Prostate gland (tissue), 2 donors: ENCODE data around the gene LMCD1. TPM values are rescaled to one million over a fixed set of nuclear protein-coding genes. Genes with fewer than 3 reads are reported as not detected.

Experiments used
- DNase-seq: peaks from one replicate; pipeline ENCODE4 v3.0.0-alpha.2; 2019; ENCODE audit warnings: low spot score
- H3K27ac ChIP-seq, 2 donors: fragments of 200-600 bp; sonication (generic); 2 replicates each; pipeline ENCODE4 v1.5.1; 2017 to 2019
- H3K27me3 ChIP-seq: fragments of 200-600 bp; sonication (generic); replicated peaks from 2 replicates; pipeline ENCODE4 v1.5.1; 2019; ENCODE audit not compliant: insufficient read depth
- H3K36me3 ChIP-seq, 2 donors: fragments of 200-600 bp; sonication (generic); 1 replicate in 1 of 2; 2 replicates in 1 of 2; pipeline versions ENCODE4 v1.5.1 to v1.8.1; 2017 to 2019
- H3K4me1 ChIP-seq: fragments of 200-600 bp; sonication (generic); replicated peaks from 2 replicates; pipeline ENCODE4 v1.5.1; 2019
- H3K4me3 ChIP-seq, 2 donors: fragments of 200-600 bp; sonication (generic); 2 replicates each; pipeline ENCODE4 v1.5.1; 2017 to 2019
- H3K9me3 ChIP-seq: fragments of 200-600 bp; sonication (generic); 2 replicates; pipeline ENCODE4 v1.5.1; 2017
- CTCF ChIP-seq, 4 experiments: fragments of 200-600 bp in 2 of 4; fragments of 450-650 bp in 2 of 4; sonication (generic) in 2 of 4; IDR thresholded peaks; 1 replicate in 3 of 4; 2 replicates in 1 of 4; pipeline ENCODE4 v1.5.1; 2016 to 2019; ENCODE audit warnings: antibody characterized with exemption in 4 of 4, mild to moderate bottlenecking in 2 of 4, moderate library complexity in 2 of 4
- POLR2A ChIP-seq: fragments of 450-650 bp; IDR thresholded peaks from one replicate; pipeline ENCODE4 v1.6.1; 2016; ENCODE audit warnings: antibody characterized with exemption, mild to moderate bottlenecking
- POLR2AphosphoS5 ChIP-seq: sonication (generic); formaldehyde crosslinking; IDR thresholded peaks from one replicate; pipeline ENCODE4 v1.6.1; 2017; ENCODE audit warnings: antibody characterized with exemption
- WGBS: methylation state at CpG from one replicate; pipeline ENCODE4 v1.1.5; 2018; 5-methylcytosine and 5-hydroxymethylcytosine counted together
- intact Hi-C: fragments of 100-400 bp; cut with DNase I; formaldehyde crosslinking; loops from one replicate; pipeline ENCODE4 v1.14.2; 2022
- total RNA-seq, 2 donors: library from RNA; depleted of rRNA; stranded (reverse); fragments of >200 nt; gene quantifications; one replicate each; pipeline ENCODE4 v1.1.0, GENCODE V29; 2016

LMCD1 gene
- total RNA-seq, 2 donors from 2014 or later = 73.0 to 144 TPM

GRCh38 chr3:8494327-8494726, 7.3 kb upstream of the LMCD1 start:
- DNase-seq = no peak
- intact Hi-C loops = no loop called here
- H3K36me3 ChIP-seq = no peaks in the 10 kb centered on the region
- WGBS = 94% methylated on average over 8 of the region's 8 CpGs
- no peak for TF ChIP-seq POLR2AphosphoS5
- no peak for TF ChIP-seq CTCF (IDR thresholded peaks at IDR 0.05)
- TF ChIP-seq POLR2A = no peak
- peaks cover 6% of the 10 kb centered on the region for H3K4me1 ChIP-seq
- H3K9me3 ChIP-seq = no peaks in the 10 kb centered on the region
- no peaks in the 10 kb centered on the region for H3K27me3 ChIP-seq
- no peak overlapping the region for H3K4me3 ChIP-seq
- H3K27ac ChIP-seq = no peak overlapping the region

- DNase-seq = no peak
- no peak overlapping the region for H3K27ac ChIP-seq
- intact Hi-C loops = no loop called here
- H3K27me3 ChIP-seq = no peaks in the 10 kb centered on the region
- H3K36me3 ChIP-seq = no peaks in the 10 kb centered on the region
- no peak for TF ChIP-seq CTCF (IDR thresholded peaks at IDR 0.05)
- TF ChIP-seq POLR2AphosphoS5 = no peak
- TF ChIP-seq POLR2A = no peak
- no peaks in the 10 kb centered on the region for H3K9me3 ChIP-seq
- H3K4me1 ChIP-seq = peaks cover 15% of the 10 kb centered on the region
- H3K4me3 ChIP-seq = no peak overlapping the region
- WGBS = 96% methylated on average over 1 of the region's 1 CpG
These were observed 4.0 kb upstream of the LMCD1 start for GRCh38 chr3:8497582-8497981.

- intact Hi-C loops = no loop called here
- Histone ChIP-seq H3K27ac (peak overlapping the region; percentile 61 to 87), H3K4me1 (peaks cover 15% of the 10 kb centered on the region), H3K27me3 (no peaks in the 10 kb centered on the region), H3K9me3 (no peaks in the 10 kb centered on the region), H3K36me3 (no peaks in the 10 kb centered on the region), H3K4me3 (no peak overlapping the region)
- 15% methylated on average over 1 of the region's 1 CpG for WGBS
- TF ChIP-seq CTCF (IDR thresholded peaks at IDR 0.05) (no peak), POLR2AphosphoS5 (peak; percentile 77), POLR2A (no peak)
- peak; percentile 75 for DNase-seq
These were observed 2.4 kb upstream of the LMCD1 start for GRCh38 chr3:8499181-8499611.

GRCh38 chr3:8500319-8500988, 1.2 kb upstream of the LMCD1 start:
- DNase-seq = peak; percentile 85
- H3K4me3 ChIP-seq = peak overlapping the region in 1 of 2 donors; percentile 50

More at GRCh38 chr3:8500319-8500988, 1.2 kb upstream of the LMCD1 start:
- TF ChIP-seq POLR2A (no peak), POLR2AphosphoS5 (peak; percentile 69), CTCF (IDR thresholded peaks at IDR 0.05) (peak in 1 of 4 experiments; percentile 7)
- Histone ChIP-seq H3K9me3 (no peaks in the 10 kb centered on the region), H3K27me3 (no peaks in the 10 kb centered on the region), H3K27ac (peak overlapping the region; percentile 70 to 87), H3K4me1 (peaks cover 21% of the 10 kb centered on the region), H3K36me3 (no peaks in the 10 kb centered on the region)
- intact Hi-C loops = no loop called here
- 18% methylated on average over 11 of the region's 11 CpGs for WGBS
